A549 (cell line): ENCODE results near the gene LAMA2. TPM values are rescaled to one million over a fixed set of nuclear protein-coding genes. Genes with fewer than 3 reads are reported as not detected.

Experiments
- ATAC-seq, 2 experiments: fragments of 200-7000 bp in 1 of 2; fragments of >200 bp in 1 of 2; cut with Nextera tagmentation in 1 of 2; cut with Tn5 transposase in 1 of 2; 3 replicates each; pipeline versions ENCODE4 v1.8.0 to v1.9.1; 2018 to 2020; ENCODE audit warnings: mild to moderate bottlenecking in 1 of 2, moderate library complexity in 1 of 2
- CTCF ChIA-PET: fragments of 300-600 bp; sonication (Branson Sonifier 250); formaldehyde crosslinking; extraction: SDS; loops from one replicate; lab custom pipeline; 2021; ENCODE audit warnings: antibody characterized with exemption, inconsistent platforms; lab: Yijun Ruan, JAX
- POLR2A ChIA-PET: fragments of 350-600 bp; formaldehyde crosslinking; extraction: SDS; loops from one replicate; lab custom pipeline; 2021; ENCODE audit warnings: antibody characterized with exemption, inconsistent platforms; lab: Yijun Ruan, JAX
- DNase-seq, 2 experiments: peaks; one replicate each; pipeline versions ENCODE4 v3.0.0 to v3.0.0-alpha.2; 2011 to 2016; ENCODE audit warnings: low read depth in 1 of 2, low spot score in 1 of 2
- FAIRE-seq: peaks from 2 replicates; lab custom pipeline; 2011; peaks lifted over from hg19 to GRCh38; lab: Jason Lieb, UNC
- H3K27ac ChIP-seq, 2 experiments: fragments of >200 bp; sonication (Bioruptor Twin); formaldehyde crosslinking; 3 replicates each; pipeline ENCODE4 v1.5.1; 2016 to 2017
- H3K4me1 ChIP-seq: fragments of >200 bp; sonication (Bioruptor Twin); formaldehyde crosslinking; 3 replicates; pipeline ENCODE4 v1.6.1; 2016
- H3K4me2 ChIP-seq: fragments of >200 bp; sonication (Bioruptor Twin); formaldehyde crosslinking; 3 replicates; pipeline ENCODE4 v1.6.1; 2016
- H3K4me3 ChIP-seq: fragments of >200 bp; sonication (Bioruptor Twin); formaldehyde crosslinking; 3 replicates; pipeline ENCODE4 v1.5.1; 2016
- H3K9me3 ChIP-seq: fragments of >200 bp; sonication (Bioruptor Twin); formaldehyde crosslinking; 3 replicates; pipeline ENCODE4 v1.6.1; 2016
- BHLHE40 ChIP-seq: IDR thresholded peaks from 2 replicates; pipeline ENCODE4 v1.6.1; 2012; ENCODE audit warnings: low read depth, low read length, inconsistent platforms
- CBX2 ChIP-seq: fragments of 200-600 bp; sonication (generic); IDR thresholded peaks from 2 replicates; pipeline ENCODE4 v1.6.1; 2016; ENCODE audit warnings: low read depth, mild to moderate bottlenecking, borderline replicate concordance
- CEBPB ChIP-seq, 2 experiments: fragments of >200 bp in 1 of 2; sonication (Bioruptor Twin) in 1 of 2; formaldehyde crosslinking in 1 of 2; IDR thresholded peaks; 2 replicates each; pipeline ENCODE4 v1.6.1; 2012 to 2016
- CHD4 ChIP-seq: fragments of 200-600 bp; sonication (generic); IDR thresholded peaks from 2 replicates; pipeline ENCODE4 v1.6.1; 2016; ENCODE audit warnings: antibody characterized with exemption, mild to moderate bottlenecking, borderline replicate concordance
- EHMT2 ChIP-seq: fragments of 200-600 bp; sonication (generic); IDR thresholded peaks from 2 replicates; pipeline ENCODE4 v1.6.1; 2016; ENCODE audit warnings: antibody characterized with exemption, low read depth, mild to moderate bottlenecking, moderate library complexity
- HMGXB4 ChIP-seq: fragments of 250-450 bp; sonication (Bioruptor Pico); IDR thresholded peaks from 2 replicates; pipeline ENCODE4 v1.5.0; 2021; ENCODE audit warnings: mild to moderate bottlenecking, moderate library complexity, borderline replicate concordance
- HOXB5 ChIP-seq: fragments of 250-450 bp; sonication (Bioruptor Pico); IDR thresholded peaks from 2 replicates; pipeline ENCODE4 v1.5.0; 2020; ENCODE audit warnings: mild to moderate bottlenecking, moderate library complexity
- MAX ChIP-seq: IDR thresholded peaks from 2 replicates; pipeline ENCODE4 v1.6.1; 2012
- NFE2L2 ChIP-seq: fragments of 150-350 bp; conservative IDR thresholded peaks from 2 replicates; pipeline ENCODE4 v1.6.1; 2014; ENCODE audit warnings: low read length
- PHF8 ChIP-seq: fragments of 200-600 bp; sonication (generic); IDR thresholded peaks from 2 replicates; pipeline ENCODE4 v1.6.1; 2016; ENCODE audit warnings: low read depth, mild to moderate bottlenecking, antibody characterized with exemption, moderate library complexity, borderline replicate concordance
- RCOR1 ChIP-seq: fragments of 150-350 bp; IDR thresholded peaks from 2 replicates; pipeline ENCODE4 v1.6.1; 2014; ENCODE audit warnings: antibody characterized with exemption, low read length, low read depth
- REST ChIP-seq: fragments of 200-600 bp; sonication (generic); IDR thresholded peaks from 2 replicates; pipeline ENCODE4 v1.6.1; 2016; ENCODE audit warnings: antibody characterized with exemption, mild to moderate bottlenecking, moderate library complexity
- RNF2 ChIP-seq: fragments of 200-600 bp; sonication (generic); IDR thresholded peaks from 2 replicates; pipeline ENCODE4 v1.6.1; 2016; ENCODE audit warnings: low read depth, mild to moderate bottlenecking, antibody characterized with exemption, moderate library complexity, borderline replicate concordance
- ZNF302 ChIP-seq: fragments of 250-450 bp; sonication (Bioruptor Pico); IDR thresholded peaks from 2 replicates; pipeline ENCODE4 v1.9.0; 2021; ENCODE audit warnings: inconsistent platforms, mild to moderate bottlenecking, moderate library complexity
- ZSCAN20 ChIP-seq: fragments of 250-450 bp; sonication (Bioruptor Pico); IDR thresholded peaks from 2 replicates; pipeline ENCODE4 v1.8.0; 2022; ENCODE audit warnings: mild to moderate bottlenecking, moderate library complexity
- WGBS: methylation state at CpG from one replicate; pipeline ENCODE4 v1.1.6; 2017; ENCODE audit errors: missing lambda C conversion rate; 5-methylcytosine and 5-hydroxymethylcytosine counted together
- polyA plus RNA-seq, 4 experiments: library from polyadenylated mRNA; depleted of rRNA in 3 of 4; stranded (reverse); fragments of >200 nt; fragmentation: RNase III in 1 of 4; extraction: RNeasy Plus Mini Kit Qiagen cat#74134 plus additional on column Dnase treatment in 1 of 4; gene quantifications; 2 replicates in 3 of 4; 3 replicates in 1 of 4; pipeline ENCODE4 v1.2.3, GENCODE V29; 2011 to 2017
- TF ChIP-seq, protein P1 (sequence below): IDR thresholded peaks from 2 replicates; pipeline ENCODE4 v1.6.1; 2012
- TF ChIP-seq, protein P2 (sequence below): IDR thresholded peaks from 2 replicates; pipeline ENCODE4 v1.6.1; 2012; ENCODE audit warnings: low read depth, borderline replicate concordance
- TF ChIP-seq, protein P3 (sequence below): fragments of >200 bp; sonication (Bioruptor Twin); formaldehyde crosslinking; IDR thresholded peaks from 3 replicates; pipeline ENCODE4 v1.5.1; 2016

The LAMA2 gene
- polyA plus RNA-seq, 2 of the 4 experiments (the other 2 are of a cell fraction) = 0.21 to 1.3 TPM

GRCh38 chr6:128993166-128993565 is 110.2 kb downstream of the LAMA2 start:
- ATAC-seq = no peak
- FAIRE-seq = no peak
- Histone ChIP-seq H3K4me1 (no peaks in the 10 kb centered on the region), H3K4me3 (no peak overlapping the region), H3K9me3 (no peaks in the 10 kb centered on the region), H3K27ac (no peak overlapping the region), H3K4me2 (no peak overlapping the region)
- no peak for TF ChIP-seq PHF8
- no peak for TF ChIP-seq RCOR1
- TF ChIP-seq CHD4 = no peak
- DNase-seq = no peak
- ChIA-PET CTCF (no interaction called here), POLR2A (no interaction called here)
- WGBS = 41% methylated on average over 4 of the region's 4 CpGs

DNA sequence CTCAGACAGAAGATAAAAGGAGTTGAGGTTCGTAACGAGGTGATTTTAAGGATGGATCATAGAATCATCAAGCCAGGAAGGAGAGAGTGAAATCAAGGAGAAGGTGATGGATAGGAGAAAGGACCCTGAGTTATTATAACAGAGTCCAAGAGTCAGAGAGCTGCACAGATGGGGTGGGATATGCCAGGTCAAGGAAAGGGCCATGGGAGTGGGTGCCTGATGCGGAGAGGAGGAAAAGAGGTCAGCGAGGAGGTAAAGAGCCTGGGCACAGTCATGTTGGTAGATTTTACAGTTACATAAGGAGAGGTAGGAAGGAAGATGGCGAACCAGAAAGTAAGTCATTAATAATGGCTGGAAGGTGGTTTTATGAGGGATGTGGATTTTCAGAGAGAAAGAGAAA is 114.9 kb downstream of the LAMA2 start:
- Histone ChIP-seq H3K4me2 (no peak overlapping the region), H3K27ac (no peak overlapping the region), H3K9me3 (no peaks in the 10 kb centered on the region), H3K4me3 (no peak overlapping the region), H3K4me1 (no peaks in the 10 kb centered on the region)
- ATAC-seq (no peak), FAIRE-seq (no peak), DNase-seq (no peak)
- POLR2A ChIA-PET = no interaction called here
- 20% methylated on average over 5 of the region's 5 CpGs for WGBS
- CTCF ChIA-PET = no interaction called here
- TF ChIP-seq EHMT2 (no peak), RNF2 (no peak), HMGXB4 (CRISPR knock-in tag) (no peak), NFE2L2 (no peak), BHLHE40 (no peak), MAX (no peak), REST (no peak), ZSCAN20 (CRISPR knock-in tag) (no peak)
- TF ChIP-seq, protein P1, sequence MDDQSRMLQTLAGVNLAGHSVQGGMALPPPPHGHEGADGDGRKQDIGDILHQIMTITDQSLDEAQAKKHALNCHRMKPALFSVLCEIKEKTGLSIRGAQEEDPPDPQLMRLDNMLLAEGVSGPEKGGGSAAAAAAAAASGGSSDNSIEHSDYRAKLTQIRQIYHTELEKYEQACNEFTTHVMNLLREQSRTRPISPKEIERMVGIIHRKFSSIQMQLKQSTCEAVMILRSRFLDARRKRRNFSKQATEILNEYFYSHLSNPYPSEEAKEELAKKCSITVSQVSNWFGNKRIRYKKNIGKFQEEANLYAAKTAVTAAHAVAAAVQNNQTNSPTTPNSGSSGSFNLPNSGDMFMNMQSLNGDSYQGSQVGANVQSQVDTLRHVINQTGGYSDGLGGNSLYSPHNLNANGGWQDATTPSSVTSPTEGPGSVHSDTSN = no peak

DNA sequence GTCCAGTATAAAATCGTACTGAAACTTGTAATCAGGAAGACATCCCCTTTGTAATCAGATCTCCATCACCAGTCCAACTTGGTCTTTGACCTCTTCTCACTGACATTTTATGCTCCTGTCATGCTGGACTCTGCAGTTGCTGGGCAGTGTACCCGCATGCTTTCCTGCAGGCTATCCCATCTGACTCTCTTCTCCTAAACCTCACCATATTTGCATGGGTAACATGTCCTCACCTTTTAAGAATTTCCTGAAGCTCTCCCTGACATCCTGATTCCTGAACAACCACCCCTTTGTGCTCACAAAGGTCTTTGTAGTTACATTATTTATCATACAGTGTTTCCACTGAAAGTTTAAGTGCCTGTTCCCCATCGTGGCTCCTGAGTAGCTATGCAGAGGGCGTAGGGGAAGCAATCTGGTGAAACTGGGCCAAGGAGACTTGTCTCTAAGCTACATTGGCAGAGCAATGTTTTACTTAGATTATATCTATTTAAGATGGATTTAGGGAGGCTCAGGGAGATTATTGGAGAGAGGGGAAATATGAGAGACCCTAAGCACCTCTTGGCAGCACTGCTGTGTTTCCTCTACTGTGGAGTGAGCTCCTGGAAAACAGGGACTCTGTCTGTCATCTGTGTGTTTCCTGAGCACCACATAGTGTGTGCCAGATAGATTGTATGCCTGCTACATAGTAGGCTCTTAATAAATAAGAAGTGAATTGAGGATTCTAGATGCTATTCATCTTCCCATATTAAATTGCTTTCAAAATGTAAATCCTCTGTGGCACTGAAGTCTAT is 124.0 kb downstream of the LAMA2 start:
- FAIRE-seq (no peak), DNase-seq (no peak), ATAC-seq (no peak)
- Histone ChIP-seq H3K4me1 (no peaks in the 10 kb centered on the region), H3K4me2 (no peak overlapping the region), H3K4me3 (no peak overlapping the region), H3K9me3 (no peaks in the 10 kb centered on the region), H3K27ac (no peak overlapping the region)
- ChIA-PET POLR2A (no interaction called here), CTCF (no interaction called here)
- 14% methylated on average over 4 of the region's 4 CpGs for WGBS
- TF ChIP-seq CEBPB (IDR thresholded peaks at IDR 0.05) (no peak), CBX2 (no peak), HOXB5 (CRISPR knock-in tag) (no peak), ZNF302 (CRISPR knock-in tag) (no peak), REST (no peak), RCOR1 (no peak)
- TF ChIP-seq, protein P2, sequence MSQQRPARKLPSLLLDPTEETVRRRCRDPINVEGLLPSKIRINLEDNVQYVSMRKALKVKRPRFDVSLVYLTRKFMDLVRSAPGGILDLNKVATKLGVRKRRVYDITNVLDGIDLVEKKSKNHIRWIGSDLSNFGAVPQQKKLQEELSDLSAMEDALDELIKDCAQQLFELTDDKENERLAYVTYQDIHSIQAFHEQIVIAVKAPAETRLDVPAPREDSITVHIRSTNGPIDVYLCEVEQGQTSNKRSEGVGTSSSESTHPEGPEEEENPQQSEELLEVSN = no peak
- TF ChIP-seq, protein P3, sequence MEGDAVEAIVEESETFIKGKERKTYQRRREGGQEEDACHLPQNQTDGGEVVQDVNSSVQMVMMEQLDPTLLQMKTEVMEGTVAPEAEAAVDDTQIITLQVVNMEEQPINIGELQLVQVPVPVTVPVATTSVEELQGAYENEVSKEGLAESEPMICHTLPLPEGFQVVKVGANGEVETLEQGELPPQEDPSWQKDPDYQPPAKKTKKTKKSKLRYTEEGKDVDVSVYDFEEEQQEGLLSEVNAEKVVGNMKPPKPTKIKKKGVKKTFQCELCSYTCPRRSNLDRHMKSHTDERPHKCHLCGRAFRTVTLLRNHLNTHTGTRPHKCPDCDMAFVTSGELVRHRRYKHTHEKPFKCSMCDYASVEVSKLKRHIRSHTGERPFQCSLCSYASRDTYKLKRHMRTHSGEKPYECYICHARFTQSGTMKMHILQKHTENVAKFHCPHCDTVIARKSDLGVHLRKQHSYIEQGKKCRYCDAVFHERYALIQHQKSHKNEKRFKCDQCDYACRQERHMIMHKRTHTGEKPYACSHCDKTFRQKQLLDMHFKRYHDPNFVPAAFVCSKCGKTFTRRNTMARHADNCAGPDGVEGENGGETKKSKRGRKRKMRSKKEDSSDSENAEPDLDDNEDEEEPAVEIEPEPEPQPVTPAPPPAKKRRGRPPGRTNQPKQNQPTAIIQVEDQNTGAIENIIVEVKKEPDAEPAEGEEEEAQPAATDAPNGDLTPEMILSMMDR = no peak
